ENCODE data around the gene GPHN.
A peak's percentile ranks its signal among the peaks of the same experiment; 100 is the strongest.

GPHN gene

GRCh38 chr14:66600416-66600815 lies 92.5 kb downstream of the GPHN start:
- no peak for DNase-seq (ENCODE audit: low spot score)

DNA sequence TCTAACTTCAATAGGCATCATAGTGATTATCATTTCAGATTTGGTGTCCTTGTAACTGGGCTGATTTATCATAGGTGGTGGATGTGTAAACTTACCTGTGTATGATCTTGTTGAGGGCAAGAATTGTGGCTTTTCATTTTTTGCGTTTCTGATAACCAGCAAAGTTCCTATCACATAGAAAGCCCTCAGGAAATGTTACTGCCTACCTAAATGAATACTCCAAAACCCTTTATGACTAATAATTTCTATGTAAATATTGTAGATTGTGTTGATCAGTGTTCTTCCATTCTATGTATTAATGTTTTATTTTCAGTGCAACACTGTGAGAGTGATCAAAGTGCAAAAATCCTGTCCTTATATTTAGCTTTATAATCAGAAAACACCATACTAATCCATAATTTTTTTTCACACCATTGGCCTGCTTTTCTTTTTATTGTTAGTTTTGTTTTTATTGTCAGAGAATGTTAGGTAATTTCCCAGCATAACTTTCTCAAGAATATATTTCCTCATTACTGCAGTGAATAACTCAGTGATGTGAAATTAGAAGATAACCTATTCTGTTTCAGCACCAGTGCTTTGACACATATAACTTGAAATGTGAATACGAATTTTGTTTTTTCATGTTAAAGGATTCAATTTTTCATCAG lies 94.1 kb downstream of the GPHN start:
- no peak for DNase-seq (ENCODE audit: low spot score)

DNA sequence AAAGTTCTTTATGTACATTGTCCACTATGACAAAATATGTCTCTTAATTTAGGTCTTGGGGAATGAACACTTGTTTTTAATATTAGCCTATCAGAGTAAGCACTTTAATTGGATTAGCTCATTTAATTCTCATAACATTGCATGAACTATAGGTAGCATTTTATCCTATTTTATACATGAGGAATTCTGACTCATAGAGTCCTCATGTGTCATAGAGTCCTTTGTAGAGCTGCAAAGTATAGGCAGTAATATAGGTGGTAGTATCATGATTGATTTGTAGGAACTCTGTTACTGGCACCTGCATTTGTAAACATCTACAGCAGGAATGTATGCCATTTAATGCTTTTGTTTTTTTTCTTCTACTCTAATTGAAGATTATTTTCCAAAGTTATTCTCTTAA lies 96.0 kb downstream of the GPHN start:
- DNase-seq (ENCODE audit: low spot score) = no peak

DNA sequence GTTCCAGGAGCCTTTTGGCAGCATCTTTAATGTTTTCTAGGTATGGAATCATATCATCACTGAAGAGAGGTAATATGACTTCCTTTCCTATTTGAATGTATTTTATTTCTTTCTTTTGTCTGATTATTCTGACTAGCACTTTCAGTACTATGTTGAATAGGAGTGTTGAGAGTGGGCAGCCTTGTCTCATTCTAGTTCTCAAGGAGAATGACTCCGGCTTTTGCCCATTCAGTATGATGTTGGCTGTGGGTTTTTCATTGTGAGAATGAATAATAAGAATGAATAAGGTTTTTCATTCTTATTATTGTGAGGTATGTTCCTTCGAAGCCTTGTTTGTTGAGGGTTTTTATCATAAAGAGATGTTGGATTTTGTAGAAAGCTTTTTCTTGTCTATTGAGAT lies 98.9 kb downstream of the GPHN start:
- DNase-seq (ENCODE audit: low spot score) = no peak

- DNase-seq (ENCODE audit: low spot score) = no peak
Observed at GRCh38 chr14:66610154-66610563, 102.2 kb downstream of the GPHN start.

DNA sequence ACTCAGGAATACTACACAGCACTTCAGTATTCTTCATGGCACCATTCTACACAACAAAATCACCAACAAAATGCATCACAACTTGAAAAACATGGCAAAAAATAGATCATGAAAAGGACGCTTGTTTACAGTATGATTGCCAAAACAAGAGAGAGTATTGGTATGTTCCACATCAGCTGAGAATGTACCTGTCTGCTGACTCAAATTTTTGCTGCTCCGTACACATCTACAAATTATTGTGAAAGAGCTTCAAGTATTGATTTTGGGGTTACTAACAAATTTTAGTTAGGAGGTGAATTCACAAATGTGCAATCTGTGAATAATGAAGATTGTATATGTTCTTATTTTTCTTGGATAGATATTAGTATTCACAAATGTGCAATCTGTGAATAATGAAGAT lies 105.4 kb downstream of the GPHN start:
- DNase-seq (ENCODE audit: low spot score) = no peak

DNA sequence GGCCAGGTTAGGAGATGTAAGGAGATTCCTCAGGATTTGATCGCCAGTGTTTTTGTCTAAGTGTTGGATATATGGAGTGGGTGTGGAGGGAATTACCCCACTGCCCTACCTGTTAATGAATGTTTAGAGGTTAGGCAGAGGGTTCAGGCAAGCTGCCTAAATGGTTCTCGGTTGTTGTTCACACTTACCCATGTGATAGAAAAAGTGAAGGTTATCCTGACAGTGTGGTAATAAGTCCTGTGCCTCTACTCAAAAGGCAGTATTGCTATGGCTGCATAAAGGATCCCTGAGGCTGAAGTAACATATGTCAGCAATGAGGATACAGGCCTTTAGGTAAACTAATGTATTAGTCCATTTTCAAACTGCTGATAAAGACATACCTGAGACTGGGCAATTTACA lies 112.0 kb downstream of the GPHN start:
- DNase-seq (ENCODE audit: low spot score) = no peak

- DNase-seq (ENCODE audit: low spot score) = no peak
Observed at GRCh38 chr14:66623838-66624237, 115.9 kb downstream of the GPHN start.

DNA sequence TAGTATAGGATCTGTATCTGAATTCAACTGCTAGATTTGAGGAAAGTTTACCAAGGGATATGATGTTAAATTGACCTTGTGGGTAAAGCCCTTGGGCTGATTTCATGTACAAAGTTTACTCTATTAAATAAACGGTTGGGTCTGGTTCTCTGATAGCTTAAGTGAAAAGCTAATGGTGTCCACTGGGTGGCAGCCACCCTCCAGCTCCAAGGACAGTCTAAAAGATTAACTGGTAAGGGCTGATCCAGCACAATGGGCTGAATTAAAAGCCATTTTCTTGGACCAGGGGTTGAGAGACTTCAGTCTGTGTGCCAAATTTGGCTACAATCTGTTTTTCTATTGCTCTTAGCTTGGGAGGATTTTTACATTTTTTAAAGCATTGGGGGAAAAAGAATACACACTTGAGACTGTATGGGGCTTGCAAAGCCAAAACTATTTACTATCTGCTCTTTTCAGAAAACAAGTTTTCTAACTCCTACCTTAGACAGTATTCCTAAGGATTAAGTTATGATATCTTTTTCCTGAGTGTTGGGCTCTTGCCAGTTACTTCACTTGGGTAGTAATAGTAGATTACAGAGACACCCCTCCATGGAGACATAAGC lies 116.5 kb downstream of the GPHN start:
- peak; percentile 59 for DNase-seq (ENCODE audit: low spot score)

DNA sequence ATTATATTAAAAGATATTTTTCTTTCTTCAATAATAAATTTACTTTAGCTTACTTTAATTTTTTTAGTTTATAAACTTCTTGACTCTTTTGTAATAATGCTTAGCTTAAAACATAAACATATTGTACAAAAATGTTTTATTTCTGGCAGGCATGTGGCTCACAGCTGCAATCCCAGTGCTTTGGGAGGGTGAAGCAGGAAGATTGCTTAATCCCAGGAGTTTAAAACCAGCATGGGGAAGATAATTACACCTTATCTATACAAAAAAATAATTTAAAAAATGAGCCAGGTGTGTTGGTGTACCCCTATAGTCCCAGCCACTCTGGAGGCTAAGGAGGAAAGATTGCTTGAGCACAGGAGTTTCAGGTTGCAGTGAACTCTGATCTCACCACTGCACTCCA lies 120.7 kb downstream of the GPHN start:
- no peak for DNase-seq (ENCODE audit: low spot score)

GRCh38 chr14:66629499-66629898 lies 121.6 kb downstream of the GPHN start:
- DNase-seq (ENCODE audit: low spot score) = no peak

- DNase-seq (ENCODE audit: low spot score) = no peak
Observed at GRCh38 chr14:66634876-66635275, 126.9 kb downstream of the GPHN start.

DNA sequence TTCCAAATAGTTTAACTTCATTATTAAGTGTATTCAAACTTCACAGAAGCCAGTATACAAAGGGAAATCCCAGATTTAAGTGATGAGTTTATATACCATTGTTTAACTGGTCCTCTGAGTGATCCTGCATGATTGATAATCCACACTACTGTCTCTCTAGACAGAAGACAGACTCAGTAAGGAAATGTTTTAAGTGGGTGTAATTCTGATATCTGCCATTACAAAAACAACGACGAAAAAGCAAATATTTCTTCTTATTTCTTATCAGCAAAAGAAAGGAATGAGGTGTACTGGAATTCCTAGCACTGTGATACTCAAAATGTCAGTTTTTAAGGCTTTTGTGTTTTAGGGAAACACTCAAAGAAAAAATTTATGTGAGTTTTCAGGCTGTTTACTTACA lies 127.5 kb downstream of the GPHN start:
- no peak for DNase-seq (ENCODE audit: low spot score)

GRCh38 chr14:66636240-66636639 lies 128.3 kb downstream of the GPHN start:
- no peak for DNase-seq (ENCODE audit: low spot score)

DNA sequence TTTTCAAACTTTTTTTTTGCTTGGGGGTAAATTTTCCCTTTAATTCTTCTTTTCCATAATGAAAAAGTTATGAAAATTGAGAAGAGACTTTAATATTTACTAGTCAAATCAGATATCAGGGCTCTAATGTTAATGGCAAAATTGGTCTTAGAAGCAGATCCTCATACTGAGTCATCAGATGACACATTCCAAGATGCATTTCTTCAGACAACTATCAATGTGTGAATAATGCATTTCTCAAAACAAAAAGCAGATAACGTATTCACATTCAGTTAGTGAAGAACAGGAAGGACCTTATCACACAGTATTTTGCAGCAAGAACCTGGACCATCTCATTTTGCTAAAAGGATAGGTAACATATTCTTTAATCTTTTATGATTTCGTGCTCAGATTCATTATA lies 130.7 kb downstream of the GPHN start:
- DNase-seq (ENCODE audit: low spot score) = no peak

DNA sequence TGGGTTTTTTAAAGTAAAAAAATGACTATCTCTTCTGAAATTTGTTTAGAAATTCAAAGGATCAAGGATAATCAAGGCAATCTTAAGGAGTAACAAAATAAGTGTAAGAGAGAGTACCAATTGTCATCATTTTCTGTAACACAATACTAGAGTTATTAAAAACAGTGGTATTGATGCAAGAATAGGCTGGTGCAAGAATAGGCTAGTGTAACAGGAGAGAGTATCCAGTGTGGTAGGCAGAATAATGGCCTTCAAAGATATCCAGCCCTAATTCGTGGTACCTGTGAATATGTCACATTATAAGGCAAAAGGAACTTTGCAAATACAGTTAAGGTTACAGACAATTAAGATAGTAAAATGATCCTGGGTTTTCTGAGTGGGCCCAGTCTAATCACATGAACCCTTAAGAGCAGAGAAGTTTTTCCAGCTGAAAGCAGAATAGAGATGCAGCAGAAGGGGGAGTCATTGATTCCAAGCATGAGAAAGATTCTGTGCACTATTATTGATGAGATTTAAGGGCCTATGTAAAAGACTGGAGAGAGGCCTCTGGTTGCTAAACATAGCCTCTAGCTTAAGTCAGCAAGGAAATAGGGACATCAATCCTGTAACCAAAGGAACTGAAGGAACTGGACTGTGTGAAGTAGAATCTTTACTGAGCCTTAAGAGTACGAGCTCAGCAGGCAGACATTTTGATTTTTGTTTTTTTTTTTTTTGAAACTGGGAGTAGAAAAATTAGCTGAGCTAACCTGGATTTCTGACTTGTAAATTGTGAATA lies 134.1 kb downstream of the GPHN start:
- no peak for DNase-seq (ENCODE audit: low spot score)

- DNase-seq (ENCODE audit: low spot score) = no peak
Observed at GRCh38 chr14:66643344-66643743, 135.4 kb downstream of the GPHN start.

- DNase-seq (ENCODE audit: low spot score) = peak; percentile 81
Observed at GRCh38 chr14:66645716-66646115, 137.8 kb downstream of the GPHN start.

DNA sequence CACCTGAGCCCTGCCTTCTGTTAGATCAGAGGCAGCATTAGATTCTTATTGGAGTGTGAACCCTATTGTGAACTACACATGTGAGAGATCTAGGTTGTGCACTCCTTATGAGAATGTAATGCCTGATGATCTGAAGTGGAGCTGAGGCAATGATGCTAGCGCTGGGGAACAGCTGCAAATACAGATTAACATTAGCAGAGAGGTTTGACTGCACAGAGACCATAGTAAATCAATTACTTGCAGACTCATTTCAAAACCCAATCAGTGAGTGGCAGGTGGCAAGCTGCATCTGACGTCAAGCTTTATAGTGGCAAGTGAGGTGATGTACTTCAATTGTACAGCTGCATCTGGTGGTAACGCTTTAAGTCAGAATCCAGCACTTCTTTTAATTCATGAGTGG lies 141.6 kb downstream of the GPHN start:
- no peak for DNase-seq (ENCODE audit: low spot score)

DNA sequence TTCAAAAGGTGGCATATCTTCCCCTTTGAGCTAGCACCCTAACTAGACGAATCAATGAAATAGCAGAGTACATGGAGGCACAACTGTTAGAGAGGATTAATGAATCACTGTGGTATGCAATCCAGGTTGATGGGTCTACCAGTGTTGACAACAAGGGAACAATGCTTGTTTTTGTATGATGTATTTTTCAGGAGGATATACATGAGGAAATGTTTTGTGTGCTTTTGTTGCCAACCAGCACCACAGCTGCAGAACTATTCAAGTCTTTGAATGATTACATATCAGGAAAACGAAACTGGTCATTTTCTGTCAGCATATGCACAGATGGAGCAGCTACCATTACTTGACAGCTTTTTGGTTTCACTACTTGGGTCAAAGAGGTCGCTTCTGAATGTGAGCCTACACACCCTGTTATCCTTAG lies 142.6 kb downstream of the GPHN start:
- peak; percentile 13 for DNase-seq (ENCODE audit: low spot score)

DNA sequence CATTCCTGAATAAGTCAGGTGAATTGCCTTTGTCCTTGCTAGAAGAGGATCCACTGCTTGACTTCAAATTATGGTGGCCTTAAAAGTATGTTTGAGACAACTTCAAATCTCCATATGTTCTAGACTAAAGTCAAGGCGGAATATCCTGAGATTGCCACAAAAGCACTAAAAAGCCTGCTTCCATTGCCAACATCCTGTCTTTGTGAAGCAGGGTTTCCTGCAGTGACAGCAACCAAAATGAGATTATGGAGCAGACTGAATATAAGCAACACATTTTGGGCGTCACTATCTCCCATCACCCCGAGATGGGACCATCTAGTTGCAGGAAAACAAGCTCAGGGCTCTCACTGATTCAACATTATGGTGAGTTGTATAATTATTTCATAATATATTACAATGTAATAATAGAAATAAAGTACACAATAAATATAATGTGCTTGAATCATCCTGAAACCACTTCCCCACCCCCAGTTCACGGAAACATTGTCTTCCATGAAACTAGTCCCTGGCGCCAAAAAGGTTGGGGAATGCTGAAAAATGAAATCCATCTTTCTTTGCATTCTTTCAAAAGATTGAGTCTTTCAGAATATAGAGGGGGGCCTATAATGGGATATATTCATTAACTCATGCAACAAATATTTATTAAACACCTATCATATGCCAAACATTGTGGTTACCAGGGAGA lies 143.7 kb downstream of the GPHN start:
- no peak for DNase-seq (ENCODE audit: low spot score)

DNA sequence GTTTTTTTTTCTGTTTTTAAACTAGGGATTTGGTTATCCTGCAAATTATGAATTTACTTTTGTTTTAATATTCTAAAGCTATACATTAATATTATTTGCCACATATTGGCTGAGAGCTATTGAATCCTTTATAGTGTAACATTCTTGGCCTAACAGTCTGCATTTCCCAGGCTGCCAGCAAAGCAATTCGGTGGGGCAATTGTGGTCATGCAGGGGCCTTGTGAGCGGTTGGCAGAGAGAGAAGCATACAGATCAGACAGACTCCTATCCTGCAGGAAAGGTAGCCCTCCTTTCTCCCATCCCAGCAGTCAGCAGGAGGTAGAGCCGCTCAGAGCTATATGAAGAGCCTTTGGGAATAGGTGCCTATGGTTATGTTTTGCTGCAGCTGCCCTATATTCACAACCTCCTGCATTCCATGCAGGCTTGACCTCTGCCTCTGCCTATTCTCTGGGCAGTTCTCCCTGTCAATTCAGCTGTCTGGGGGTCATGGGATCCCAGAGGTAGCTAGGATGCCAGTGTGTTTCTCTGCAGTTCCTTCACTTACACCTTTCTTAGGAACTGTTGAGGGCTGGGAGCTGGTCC lies 144.7 kb downstream of the GPHN start:
- DNase-seq (ENCODE audit: low spot score) = no peak

GRCh38 chr14:66657780-66658179 lies 149.8 kb downstream of the GPHN start:
- DNase-seq (ENCODE audit: low spot score) = no peak
